ENCODE measurements around the gene TMEM62. TPM values are rescaled to one million over a fixed set of nuclear protein-coding genes. Genes with fewer than 3 reads are reported as not detected.

The TMEM62 gene
- total RNA-seq, 2 experiments from 2014 or later, result 24.2 to 27.4 TPM

DNA sequence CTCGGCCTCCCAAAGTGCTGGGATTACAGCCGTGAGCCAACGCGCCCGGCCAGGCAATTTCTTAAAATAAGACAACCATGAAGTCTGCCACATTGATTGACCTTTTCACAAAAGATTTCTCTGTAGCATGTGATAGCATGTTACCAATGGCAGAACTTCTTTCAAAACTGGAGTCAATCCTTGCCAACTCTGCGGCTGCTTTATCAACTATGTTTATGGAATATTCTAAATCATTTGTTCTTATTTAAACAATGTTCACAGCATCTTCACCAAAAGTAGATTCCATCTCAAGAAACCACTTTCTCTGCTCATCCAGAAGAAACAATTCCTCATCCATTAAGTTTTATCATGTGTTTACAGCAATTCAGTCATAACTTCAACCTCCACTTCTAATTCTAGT lies 37.0 kb upstream of the TMEM62 start:
- Histone ChIP-seq H4K20me1 (ENCODE audit: insufficient read depth, low read length) (0 out of 2 replicates have a peak, but pooled peaks cover 8% of the 10 kb centered on the region), H3K9me3 (ENCODE audit: low read length) (no peaks in the 10 kb centered on the region), H3K9me2 (ENCODE audit: insufficient read depth, low read length) (no peaks in the 10 kb centered on the region), H2AFZ (ENCODE audit: low read length) (no peak overlapping the region), H3K27ac (ENCODE audit: low read depth, low read length, poor library complexity, severe bottlenecking) (no peak overlapping the region), H3K4me2 (ENCODE audit: low read length) (no peak overlapping the region), H3K79me2 (ENCODE audit: insufficient read depth, low read depth, low read length) (peaks cover 62% of the 10 kb centered on the region), H3K36me3 (ENCODE audit: insufficient read depth, low read length) (peaks cover 75% of the 10 kb centered on the region), H3K4me1 (ENCODE audit: insufficient read depth, low read length, poor library complexity, severe bottlenecking) (no peaks in the 10 kb centered on the region), H3K4me3 (ENCODE audit: low read depth, low read length, poor library complexity, severe bottlenecking) (no peak overlapping the region)
- CTCF ChIA-PET (ENCODE audit: unreplicated experiment), result no interaction called here
- POLR2A ChIA-PET, result interaction anchor here (0.6 to 0.7 kb wide), 2 partner anchors 10 to 229 kb away, joined by 3 read pairs; no protein-coding TSS in a partner anchor
- BruUV-seq (replicated peaks), result no TSS peak
- no peak for DNase-seq (ENCODE audit: low spot score)
- intact Hi-C loops (cut with micrococcal nuclease; ENCODE audit: unreplicated experiment), result loop anchor here (10.0 kb wide), 1 partner anchor 62 kb away; no protein-coding TSS in a partner anchor
- no peak for TF ChIP-seq EZH2phosphoT487 (IDR thresholded peaks at IDR 0.05; ENCODE audit: borderline replicate concordance, low read depth, low read length)
- TF ChIP-seq, protein P1, sequence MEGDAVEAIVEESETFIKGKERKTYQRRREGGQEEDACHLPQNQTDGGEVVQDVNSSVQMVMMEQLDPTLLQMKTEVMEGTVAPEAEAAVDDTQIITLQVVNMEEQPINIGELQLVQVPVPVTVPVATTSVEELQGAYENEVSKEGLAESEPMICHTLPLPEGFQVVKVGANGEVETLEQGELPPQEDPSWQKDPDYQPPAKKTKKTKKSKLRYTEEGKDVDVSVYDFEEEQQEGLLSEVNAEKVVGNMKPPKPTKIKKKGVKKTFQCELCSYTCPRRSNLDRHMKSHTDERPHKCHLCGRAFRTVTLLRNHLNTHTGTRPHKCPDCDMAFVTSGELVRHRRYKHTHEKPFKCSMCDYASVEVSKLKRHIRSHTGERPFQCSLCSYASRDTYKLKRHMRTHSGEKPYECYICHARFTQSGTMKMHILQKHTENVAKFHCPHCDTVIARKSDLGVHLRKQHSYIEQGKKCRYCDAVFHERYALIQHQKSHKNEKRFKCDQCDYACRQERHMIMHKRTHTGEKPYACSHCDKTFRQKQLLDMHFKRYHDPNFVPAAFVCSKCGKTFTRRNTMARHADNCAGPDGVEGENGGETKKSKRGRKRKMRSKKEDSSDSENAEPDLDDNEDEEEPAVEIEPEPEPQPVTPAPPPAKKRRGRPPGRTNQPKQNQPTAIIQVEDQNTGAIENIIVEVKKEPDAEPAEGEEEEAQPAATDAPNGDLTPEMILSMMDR (conservative IDR thresholded peaks at IDR 0.05; ENCODE audit: low read length), result no peak

DNA sequence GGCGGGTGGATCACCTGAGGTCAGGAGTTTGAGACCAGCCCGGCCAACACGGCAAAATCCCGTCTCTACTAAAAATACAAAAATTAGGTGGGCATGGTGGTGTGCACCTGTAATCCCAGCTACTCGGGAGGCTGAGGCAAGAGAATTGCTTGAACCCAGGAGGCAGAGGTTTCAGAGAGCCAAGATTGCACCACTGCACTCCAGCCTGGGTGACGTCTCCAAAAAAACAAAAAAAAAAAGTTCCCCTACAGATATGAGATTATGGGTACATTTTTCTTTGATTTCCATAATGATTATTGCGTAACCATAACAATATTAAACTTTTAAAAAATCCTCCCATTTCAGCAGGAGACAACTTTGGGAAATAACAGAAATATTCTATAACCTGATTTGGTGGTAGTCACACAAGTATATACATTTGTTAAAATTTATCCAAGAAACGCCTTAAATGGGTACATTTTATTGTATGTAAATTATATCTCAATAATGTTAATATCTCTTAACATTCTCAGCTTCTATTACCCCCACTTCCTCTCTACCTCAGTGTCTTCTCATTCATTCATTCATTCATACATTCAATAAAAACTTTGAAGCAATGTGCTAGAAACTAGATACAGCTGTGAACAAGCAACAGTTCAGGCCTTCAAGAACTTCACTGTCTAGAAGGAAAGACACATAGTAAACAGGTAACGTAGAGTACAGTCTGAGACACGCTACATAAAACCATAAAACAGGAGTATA lies 34.1 kb upstream of the TMEM62 start:
- CTCF ChIA-PET (ENCODE audit: unreplicated experiment), result no interaction called here

More for the DNA sequence above, 34.1 kb upstream of the TMEM62 start:
- no peak for DNase-seq (ENCODE audit: low spot score)
- intact Hi-C loops (cut with micrococcal nuclease; ENCODE audit: unreplicated experiment), result loop anchor here (10.0 kb wide), 1 partner anchor 64 kb away; no protein-coding TSS in a partner anchor
- POLR2A ChIA-PET, result no interaction called here
- Histone ChIP-seq H3K4me3 (ENCODE audit: low read depth, low read length, poor library complexity, severe bottlenecking) (no peak overlapping the region), H3K4me1 (ENCODE audit: insufficient read depth, low read length, poor library complexity, severe bottlenecking) (peaks cover 10% of the 10 kb centered on the region), H3K36me3 (ENCODE audit: insufficient read depth, low read length) (peaks cover 77% of the 10 kb centered on the region), H3K9me3 (ENCODE audit: low read length) (no peaks in the 10 kb centered on the region), H3K4me2 (ENCODE audit: low read length) (no peak overlapping the region), H2AFZ (ENCODE audit: low read length) (no peak overlapping the region), H3K27ac (ENCODE audit: low read depth, low read length, poor library complexity, severe bottlenecking) (no peak overlapping the region), H4K20me1 (ENCODE audit: insufficient read depth, low read length) (0 out of 2 replicates have a peak, but pooled peaks cover 8% of the 10 kb centered on the region), H3K9me2 (ENCODE audit: insufficient read depth, low read length) (no peaks in the 10 kb centered on the region), H3K79me2 (ENCODE audit: insufficient read depth, low read depth, low read length) (peaks cover 64% of the 10 kb centered on the region)
- no TSS peak for BruUV-seq (replicated peaks)
- no peak for TF ChIP-seq EZH2phosphoT487 (IDR thresholded peaks at IDR 0.05; ENCODE audit: borderline replicate concordance, low read depth, low read length)
- TF ChIP-seq, protein P1 (conservative IDR thresholded peaks at IDR 0.05; ENCODE audit: low read length), result no peak
